Hematopoietic multipotent progenitor cell treated with erythropoietin and hydrocortisone succinate and interleukin-3 and kit ligand, for 17 days (in vitro differentiated cells): ENCODE results near the gene SLCO1C1.
"Not testable (repeated sequence)": the region's sequence is repeated elsewhere in the genome, so short reads cannot be mapped to it uniquely, and the experiment has no call there.

ENCODE experiments used
- DNase-seq: peaks from one replicate; pipeline ENCODE4 v3.0.0-alpha.2; 2015; ENCODE audit warnings: low spot score

Gene SLCO1C1, protein sequence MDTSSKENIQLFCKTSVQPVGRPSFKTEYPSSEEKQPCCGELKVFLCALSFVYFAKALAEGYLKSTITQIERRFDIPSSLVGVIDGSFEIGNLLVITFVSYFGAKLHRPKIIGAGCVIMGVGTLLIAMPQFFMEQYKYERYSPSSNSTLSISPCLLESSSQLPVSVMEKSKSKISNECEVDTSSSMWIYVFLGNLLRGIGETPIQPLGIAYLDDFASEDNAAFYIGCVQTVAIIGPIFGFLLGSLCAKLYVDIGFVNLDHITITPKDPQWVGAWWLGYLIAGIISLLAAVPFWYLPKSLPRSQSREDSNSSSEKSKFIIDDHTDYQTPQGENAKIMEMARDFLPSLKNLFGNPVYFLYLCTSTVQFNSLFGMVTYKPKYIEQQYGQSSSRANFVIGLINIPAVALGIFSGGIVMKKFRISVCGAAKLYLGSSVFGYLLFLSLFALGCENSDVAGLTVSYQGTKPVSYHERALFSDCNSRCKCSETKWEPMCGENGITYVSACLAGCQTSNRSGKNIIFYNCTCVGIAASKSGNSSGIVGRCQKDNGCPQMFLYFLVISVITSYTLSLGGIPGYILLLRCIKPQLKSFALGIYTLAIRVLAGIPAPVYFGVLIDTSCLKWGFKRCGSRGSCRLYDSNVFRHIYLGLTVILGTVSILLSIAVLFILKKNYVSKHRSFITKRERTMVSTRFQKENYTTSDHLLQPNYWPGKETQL

GRCh38 chr12:20695232-20695631 lies at the start of gene SLCO1C1:
Gene SLCO1C1 (plus strand): TSS chr12:20695332. CDS start chr12:20699577, 4,245 bp downstream.
- DNase-seq, result no peak

- DNase-seq, result no peak
Observed at GRCh38 chr12:20646239-20646827, 48.8 kb upstream of the SLCO1C1 start.

GRCh38 chr12:20653871-20654270 lies 41.3 kb upstream of the SLCO1C1 start:
- DNase-seq, result no peak

- DNase-seq, result no peak
Observed at GRCh38 chr12:20656600-20656999, 38.5 kb upstream of the SLCO1C1 start.

DNA sequence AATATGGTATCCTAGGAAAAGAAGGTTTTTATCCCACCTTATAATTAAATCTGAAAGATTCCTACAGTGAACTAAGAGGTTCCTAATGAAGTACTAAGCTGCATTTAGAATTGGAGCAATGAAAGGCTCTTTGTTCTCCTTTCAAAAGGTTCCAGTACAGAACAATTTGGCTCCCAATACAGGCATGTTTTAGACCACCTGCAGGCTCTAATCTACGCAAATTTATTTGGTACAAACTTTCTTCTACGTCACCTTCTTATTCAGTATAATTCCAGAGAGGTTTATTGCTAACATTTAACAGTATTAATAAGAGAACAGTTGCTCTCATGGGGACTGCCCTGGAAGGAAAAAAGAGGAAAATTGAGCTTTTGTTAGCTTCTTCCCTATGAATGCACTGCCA lies 37.6 kb upstream of the SLCO1C1 start:
- DNase-seq, result no peak

DNA sequence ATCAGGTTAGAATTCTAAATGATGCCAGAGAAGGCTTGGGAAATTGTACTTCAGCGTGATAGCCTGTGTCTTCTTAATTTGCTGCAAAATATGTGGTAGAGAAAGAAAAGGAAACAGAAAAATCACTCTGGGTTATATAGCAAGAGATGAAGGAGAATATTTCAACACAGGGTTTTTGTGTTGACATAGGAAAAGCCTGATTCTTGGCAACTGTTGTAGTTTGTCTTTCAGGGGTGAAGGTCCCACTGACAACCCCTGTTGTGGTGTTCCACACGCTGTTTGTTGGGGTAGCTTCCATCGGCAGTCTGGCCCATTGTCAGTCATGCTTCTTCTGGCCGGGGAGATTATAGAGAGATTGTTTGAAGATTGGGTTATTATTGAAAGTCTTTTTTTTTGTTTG lies 13.8 kb upstream of the SLCO1C1 start:
- DNase-seq, result no peak

DNA sequence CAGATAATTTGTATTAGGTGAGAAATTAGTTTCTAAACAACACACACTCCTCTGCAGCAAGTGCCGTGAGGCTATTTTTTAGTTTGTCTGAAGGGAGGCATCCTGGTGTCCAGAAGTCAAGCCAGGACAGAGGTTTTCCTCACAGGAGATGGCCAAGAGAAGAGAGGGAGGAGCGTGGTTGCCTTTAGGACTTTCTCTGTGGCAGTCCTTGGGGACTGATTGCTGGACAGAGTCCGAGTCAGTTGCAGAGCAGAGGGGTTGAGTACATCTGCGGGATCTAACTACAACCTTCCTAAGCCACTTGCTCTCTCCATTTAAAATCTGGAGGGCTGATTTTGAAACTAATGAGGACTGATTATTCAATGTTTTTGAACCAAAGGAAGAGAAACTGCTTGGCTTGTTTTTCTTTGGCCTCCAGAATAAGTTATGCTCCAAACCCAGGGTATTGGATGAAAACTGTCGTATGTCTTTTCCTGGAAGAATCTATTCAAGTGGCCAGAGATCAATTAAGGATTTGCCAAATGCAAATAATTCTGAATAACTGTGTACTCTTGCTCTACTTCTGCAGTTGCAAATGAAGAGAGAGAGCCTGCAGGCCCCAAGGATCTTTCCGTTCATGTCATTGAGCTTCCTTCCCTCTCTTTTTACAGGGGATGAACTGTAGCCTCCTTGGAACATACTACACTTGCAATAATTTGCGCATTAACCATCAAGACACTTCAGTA lies 1.2 kb downstream of the SLCO1C1 start:
- DNase-seq, result no peak

GRCh38 chr12:20701106-20701505 lies 6.0 kb downstream of the SLCO1C1 start:
- no peak for DNase-seq

DNA sequence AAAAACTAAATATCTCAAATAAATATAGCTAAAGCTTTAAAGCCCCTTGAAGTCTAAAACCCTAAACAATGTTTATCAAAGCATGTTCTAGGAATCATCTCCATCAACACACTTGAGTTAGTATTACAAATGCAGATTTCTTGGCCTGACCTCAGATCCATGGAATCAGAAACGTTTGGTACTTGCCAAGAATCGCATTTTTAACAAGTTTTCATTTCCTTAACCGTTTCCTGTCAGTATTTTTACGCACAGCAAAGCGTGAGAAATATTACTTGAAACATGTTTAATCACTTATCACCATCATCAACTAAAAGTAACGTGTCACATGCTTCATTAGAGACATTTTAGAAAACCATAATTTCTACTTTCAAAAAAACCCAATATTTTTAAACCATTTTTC lies 9.7 kb downstream of the SLCO1C1 start:
- no peak for DNase-seq

DNA sequence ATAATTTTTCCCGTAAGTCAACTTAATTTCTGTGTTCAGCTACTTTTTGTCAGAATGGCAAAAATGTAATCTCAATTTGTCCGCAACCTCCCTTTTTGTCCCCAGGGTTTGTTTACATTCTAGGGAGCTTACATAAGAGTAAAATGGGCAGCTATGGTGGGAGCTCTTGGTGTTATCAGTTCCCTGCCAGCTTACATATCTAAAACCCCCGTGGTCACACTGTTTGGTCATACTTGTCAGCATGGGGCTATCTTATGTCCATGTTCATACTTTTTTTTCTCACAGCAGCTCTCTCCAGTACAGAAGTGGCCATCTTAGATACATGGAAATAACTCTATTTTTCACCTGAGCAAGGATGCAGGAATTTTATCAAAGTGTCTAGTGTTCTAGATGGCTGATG lies 16.7 kb downstream of the SLCO1C1 start:
- no peak for DNase-seq

DNA sequence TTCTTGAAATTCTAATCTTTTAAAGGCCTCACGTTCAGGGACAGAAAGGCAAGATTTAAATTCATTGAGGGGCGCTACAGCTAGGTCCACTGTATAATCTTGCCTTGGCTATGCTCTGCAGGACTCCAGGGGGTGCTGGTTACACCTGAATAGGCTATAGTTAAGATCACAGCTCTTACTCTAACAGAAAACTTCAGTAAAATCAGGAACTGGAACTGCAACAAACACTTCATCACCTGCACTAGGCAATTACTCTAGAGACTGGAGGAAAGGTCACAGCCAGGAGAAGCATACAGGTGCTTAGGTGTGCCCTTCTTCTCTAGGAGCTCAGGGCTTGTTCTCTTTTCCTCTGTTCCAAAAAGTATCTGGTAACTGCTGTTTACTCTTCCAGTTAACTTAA lies 20.9 kb downstream of the SLCO1C1 start:
- no peak for DNase-seq

DNA sequence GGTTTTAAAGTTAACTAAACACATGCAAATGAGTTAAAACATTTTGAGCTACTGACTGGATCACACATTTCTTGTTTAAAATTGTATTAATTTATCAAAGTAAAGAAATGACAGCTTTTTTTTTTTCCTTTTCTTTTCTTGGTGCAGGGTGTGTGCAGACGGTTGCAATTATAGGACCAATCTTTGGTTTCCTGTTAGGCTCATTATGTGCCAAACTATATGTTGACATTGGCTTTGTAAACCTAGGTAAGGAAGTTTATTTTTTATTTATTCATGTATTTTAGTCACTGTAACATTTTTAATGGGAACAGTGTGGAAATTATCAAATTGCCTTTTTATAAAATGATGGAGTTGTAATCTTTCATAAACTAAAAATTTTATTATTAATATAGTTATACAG lies 21.9 kb downstream of the SLCO1C1 start:
- DNase-seq, result no peak

DNA sequence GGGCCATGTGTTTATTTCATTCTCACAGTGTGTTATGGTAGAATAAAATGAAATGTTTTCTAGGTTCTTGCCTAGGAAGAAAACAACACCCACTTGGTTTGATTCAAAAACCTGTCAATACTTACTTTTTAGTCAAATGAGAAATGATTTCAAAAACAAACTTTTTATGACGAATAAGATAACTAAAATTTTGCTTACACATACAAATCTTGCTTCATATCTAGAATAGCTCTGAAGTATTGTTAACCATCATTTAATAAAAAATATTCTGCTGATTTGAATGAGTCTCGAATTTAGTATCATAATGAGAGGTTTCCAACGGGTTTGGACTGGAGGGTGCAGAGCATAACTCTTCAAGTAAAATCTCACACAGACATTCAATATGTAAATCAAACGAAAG lies 23.2 kb downstream of the SLCO1C1 start:
- no peak for DNase-seq

DNA sequence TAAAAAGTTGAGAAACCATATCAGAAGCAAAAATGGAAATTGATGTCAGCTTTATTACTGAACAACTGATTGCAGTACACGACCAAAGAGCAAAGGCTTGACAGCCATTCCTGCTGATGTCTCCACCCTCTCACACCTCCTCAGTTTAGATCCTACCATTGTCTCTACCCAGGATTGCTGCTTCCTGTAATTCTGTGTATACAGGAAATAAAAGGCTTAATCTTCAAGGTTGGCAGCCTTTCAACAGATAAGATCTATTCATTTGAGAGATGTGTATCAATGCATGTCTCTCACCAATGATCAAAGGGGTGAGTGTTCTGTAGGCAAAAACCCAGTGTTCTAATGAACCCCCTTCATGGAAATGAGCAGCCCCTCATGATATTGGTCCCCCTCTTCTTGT lies 27.0 kb downstream of the SLCO1C1 start:
- DNase-seq, result no peak

DNA sequence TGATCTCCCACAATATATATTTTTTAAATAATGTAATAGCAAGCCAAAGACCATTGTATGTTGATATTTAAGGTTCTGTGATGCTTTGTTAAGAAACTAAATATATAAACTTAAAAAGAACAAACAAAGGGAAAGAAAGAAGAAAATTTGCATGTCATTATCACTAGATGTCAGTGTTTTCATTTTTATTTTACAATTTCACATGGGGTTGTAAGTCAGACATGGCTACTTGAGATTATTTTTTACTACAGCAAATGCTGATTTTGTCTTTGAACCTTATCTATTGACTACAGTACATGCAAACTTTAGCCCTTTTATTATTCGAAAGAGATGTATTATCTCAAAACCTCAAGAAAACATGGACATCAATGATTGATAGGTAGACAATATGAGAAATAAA lies 36.1 kb downstream of the SLCO1C1 start:
- DNase-seq, result no peak

DNA sequence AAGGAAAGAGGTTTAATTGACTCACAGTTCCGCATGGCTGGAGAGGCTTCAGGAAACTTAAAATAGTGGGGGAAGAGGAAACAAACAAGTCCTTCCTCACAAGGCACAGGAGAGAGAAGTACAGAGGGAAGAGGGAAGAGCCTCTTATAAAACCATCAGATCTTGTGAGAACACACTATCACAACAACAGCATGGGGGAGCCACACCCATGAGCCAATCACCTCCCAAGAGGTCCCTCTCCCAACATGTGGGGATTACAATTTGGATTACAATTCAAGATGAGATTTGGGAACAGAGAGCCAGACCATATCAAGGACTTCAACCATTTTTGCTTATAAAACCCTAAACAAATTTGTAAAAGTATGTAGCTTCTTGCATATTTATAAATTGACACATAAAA lies 45.8 kb downstream of the SLCO1C1 start:
- DNase-seq, result no peak

DNA sequence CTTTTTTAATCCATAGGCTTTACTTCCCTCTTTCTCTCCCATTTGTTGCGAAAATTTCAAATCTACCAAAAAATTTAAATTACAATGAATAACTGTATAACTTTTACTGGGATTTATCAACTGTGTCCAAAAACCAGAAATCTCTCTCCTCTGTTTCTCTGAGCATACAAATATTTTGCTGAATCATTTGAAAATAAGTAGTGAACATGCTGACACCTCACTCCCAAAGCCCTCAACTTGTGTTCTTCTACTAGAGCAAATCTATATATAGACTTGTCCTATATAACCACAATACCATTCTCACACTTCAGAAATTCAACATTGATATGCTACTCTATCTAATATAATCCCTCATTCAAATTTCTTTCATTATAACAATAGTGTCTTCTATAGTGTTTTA lies 53.1 kb downstream of the SLCO1C1 start:
- no peak for DNase-seq

- DNase-seq, result no peak
Observed at GRCh38 chr12:20751046-20751445, 55.9 kb downstream of the SLCO1C1 start.

GRCh38 chr12:20777420-20777819 lies 82.3 kb downstream of the SLCO1C1 start:
- no peak for DNase-seq

- DNase-seq, result no peak
Observed at GRCh38 chr12:20778969-20779368, 83.8 kb downstream of the SLCO1C1 start.

GRCh38 chr12:20779971-20780370 lies 84.8 kb downstream of the SLCO1C1 start:
- not testable (repeated sequence) for DNase-seq

GRCh38 chr12:20783796-20784357 lies 88.7 kb downstream of the SLCO1C1 start:
- not testable (repeated sequence) for DNase-seq
